ENCODE data around the gene SPCS1. TPM values are rescaled to one million over a fixed set of nuclear protein-coding genes. Genes with fewer than 3 reads are reported as not detected.
A peak's percentile ranks its signal among the peaks of the same experiment; 100 is the strongest.

Gene SPCS1
- total and polyA plus RNA-seq, 9 of the 15 experiments (the other 6 are each of a cell fraction or from before 2014, with no cell fraction given): 73.9 to 567 (median 127) TPM

DNA sequence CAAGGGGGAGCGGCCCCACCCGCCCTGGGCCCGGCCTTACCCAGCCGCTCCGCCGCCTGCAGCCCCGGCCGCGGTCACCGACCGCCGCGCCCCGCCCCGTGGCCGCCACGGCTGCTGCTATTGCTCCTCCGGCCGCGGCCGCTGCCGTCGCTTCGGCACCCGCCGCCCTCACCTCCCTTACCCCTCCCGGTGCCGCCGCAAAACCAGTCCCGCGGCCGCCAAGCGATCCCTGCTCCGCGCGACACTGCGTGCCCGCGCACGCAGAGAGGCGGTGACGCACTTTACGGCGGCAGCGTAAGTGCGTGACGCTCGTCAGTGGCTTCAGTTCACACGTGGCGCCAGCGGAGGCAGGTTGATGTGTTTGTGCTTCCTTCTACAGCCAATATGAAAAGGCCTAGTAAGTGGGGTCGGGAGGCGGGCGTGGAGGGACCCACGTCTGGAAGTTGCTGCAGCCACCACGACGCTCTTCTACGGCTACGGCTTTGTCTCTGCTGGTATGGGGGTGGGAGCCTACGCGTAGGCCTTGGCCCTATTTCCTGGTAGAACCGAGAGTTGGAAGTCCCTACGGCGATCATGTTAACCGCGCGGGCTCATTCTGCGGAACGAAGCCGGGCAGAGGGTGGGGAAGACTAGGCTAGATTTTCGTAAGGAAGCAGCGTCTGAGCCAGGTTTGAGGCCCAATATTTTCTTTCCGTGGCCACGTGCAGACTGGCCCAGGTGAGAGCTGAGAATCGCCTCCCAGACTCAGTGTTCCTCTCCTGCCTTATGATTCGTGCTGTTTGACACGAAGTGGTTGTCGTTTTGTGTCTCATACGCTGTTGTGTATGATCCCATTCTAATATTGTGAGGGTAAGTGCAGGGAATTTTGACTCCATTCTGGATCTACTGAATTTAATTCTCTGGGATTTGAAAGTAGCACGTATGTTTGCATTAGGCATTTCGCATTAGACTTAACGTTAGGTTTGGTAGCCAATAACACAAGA lies 19.9 kb upstream of the SPCS1 start, which contains the start of the genes GNL3 and PBRM1 (continued):
- no peak for TF ChIP-seq GABPB2 (CRISPR knock-in tag; conservative IDR thresholded peaks at IDR 0.05)
- peak; percentile 86 to 88 for TF ChIP-seq NRF1 (conservative IDR thresholded peaks at IDR 0.05 in 1 of 2, IDR thresholded peaks at IDR 0.05 in 1 of 2)
- no peak for TF ChIP-seq TRIM24 (IDR thresholded peaks at IDR 0.05)
- TF ChIP-seq, protein P1, sequence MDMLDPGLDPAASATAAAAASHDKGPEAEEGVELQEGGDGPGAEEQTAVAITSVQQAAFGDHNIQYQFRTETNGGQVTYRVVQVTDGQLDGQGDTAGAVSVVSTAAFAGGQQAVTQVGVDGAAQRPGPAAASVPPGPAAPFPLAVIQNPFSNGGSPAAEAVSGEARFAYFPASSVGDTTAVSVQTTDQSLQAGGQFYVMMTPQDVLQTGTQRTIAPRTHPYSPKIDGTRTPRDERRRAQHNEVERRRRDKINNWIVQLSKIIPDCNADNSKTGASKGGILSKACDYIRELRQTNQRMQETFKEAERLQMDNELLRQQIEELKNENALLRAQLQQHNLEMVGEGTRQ (CRISPR knock-in tag; IDR thresholded peaks at IDR 0.05): peak; percentile 46; the same call in 1 of the 2 replicates
- no peak for TF ChIP-seq TEAD4 (IDR thresholded peaks at IDR 0.05; ENCODE audit: low read length)
- TF ChIP-seq TEAD4 (CRISPR knock-in tag; IDR thresholded peaks at IDR 0.05; ENCODE audit: borderline replicate concordance): no peak
- no peak for TF ChIP-seq CBX3 (IDR thresholded peaks at IDR 0.05; ENCODE audit: borderline replicate concordance in 1 of 2, low read length in 2 of 2)
- no peak for TF ChIP-seq SRSF3 (IDR thresholded peaks at IDR 0.05; ENCODE audit: insufficient read depth, low read length)
- no peak for TF ChIP-seq ZNF699 (CRISPR knock-in tag; IDR thresholded peaks at IDR 0.05; ENCODE audit: insufficient replicate concordance)
- no peak for TF ChIP-seq PRPF4 (IDR thresholded peaks at IDR 0.05; ENCODE audit: insufficient read depth, low read depth, low read length, poor library complexity, severe bottlenecking)
- no peak for TF ChIP-seq SMARCA4 (IDR thresholded peaks at IDR 0.05)
- no peak for TF ChIP-seq HMG20B (CRISPR knock-in tag; IDR thresholded peaks at IDR 0.05)
- no peak for TF ChIP-seq ZNF778 (CRISPR knock-in tag; IDR thresholded peaks at IDR 0.05)
- TF ChIP-seq POLR2H (tag; IDR thresholded peaks at IDR 0.05; ENCODE audit: low read depth): peak; percentile 59; the same call in 1 of the 2 replicates
- TF ChIP-seq TRIM28 (IDR thresholded peaks at IDR 0.05): no peak
- TF ChIP-seq, protein P2, sequence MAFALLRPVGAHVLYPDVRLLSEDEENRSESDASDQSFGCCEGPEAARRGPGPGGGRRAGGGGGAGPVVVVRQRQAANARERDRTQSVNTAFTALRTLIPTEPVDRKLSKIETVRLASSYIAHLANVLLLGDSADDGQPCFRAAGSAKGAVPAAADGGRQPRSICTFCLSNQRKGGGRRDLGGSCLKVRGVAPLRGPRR (CRISPR knock-in tag; IDR thresholded peaks at IDR 0.05): no peak
- no peak for TF ChIP-seq KAT8 (IDR thresholded peaks at IDR 0.05; ENCODE audit: low read depth)
- TF ChIP-seq RCOR1 (IDR thresholded peaks at IDR 0.05; ENCODE audit: borderline replicate concordance in 1 of 2, low read depth in 2 of 2, low read length in 2 of 2): no peak
- TF ChIP-seq, protein P3, sequence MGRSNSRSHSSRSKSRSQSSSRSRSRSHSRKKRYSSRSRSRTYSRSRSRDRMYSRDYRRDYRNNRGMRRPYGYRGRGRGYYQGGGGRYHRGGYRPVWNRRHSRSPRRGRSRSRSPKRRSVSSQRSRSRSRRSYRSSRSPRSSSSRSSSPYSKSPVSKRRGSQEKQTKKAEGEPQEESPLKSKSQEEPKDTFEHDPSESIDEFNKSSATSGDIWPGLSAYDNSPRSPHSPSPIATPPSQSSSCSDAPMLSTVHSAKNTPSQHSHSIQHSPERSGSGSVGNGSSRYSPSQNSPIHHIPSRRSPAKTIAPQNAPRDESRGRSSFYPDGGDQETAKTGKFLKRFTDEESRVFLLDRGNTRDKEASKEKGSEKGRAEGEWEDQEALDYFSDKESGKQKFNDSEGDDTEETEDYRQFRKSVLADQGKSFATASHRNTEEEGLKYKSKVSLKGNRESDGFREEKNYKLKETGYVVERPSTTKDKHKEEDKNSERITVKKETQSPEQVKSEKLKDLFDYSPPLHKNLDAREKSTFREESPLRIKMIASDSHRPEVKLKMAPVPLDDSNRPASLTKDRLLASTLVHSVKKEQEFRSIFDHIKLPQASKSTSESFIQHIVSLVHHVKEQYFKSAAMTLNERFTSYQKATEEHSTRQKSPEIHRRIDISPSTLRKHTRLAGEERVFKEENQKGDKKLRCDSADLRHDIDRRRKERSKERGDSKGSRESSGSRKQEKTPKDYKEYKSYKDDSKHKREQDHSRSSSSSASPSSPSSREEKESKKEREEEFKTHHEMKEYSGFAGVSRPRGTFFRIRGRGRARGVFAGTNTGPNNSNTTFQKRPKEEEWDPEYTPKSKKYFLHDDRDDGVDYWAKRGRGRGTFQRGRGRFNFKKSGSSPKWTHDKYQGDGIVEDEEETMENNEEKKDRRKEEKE (IDR thresholded peaks at IDR 0.05; ENCODE audit: borderline replicate concordance in 1 of 2, control insufficient read depth in 1 of 2, low read depth in 2 of 2, low read length in 1 of 2): no peak
- TF ChIP-seq DDX20 (tag; IDR thresholded peaks at IDR 0.05; ENCODE audit: low read depth): no peak
- TF ChIP-seq OTX1 (CRISPR knock-in tag; IDR thresholded peaks at IDR 0.05): no peak
- no peak for TF ChIP-seq EZH2 (IDR thresholded peaks at IDR 0.05; ENCODE audit: borderline replicate concordance, low read depth, low read length)
- no peak for TF ChIP-seq HDAC8 (tag; IDR thresholded peaks at IDR 0.05)
- no peak for TF ChIP-seq ZFP36 (IDR thresholded peaks at IDR 0.05; ENCODE audit: low read depth, low read length, partially characterized antibody)
- TF ChIP-seq PURB (CRISPR knock-in tag; IDR thresholded peaks at IDR 0.05; ENCODE audit: low read depth): no peak

Measured in K562 (cell line).